Measurements from ENCODE around the gene PTGES3. TPM values are rescaled to one million over a fixed set of nuclear protein-coding genes. Genes with fewer than 3 reads are reported as not detected.

Gene PTGES3
- total RNA-seq, 2 experiments from 2014 or later: 240 to 241 TPM

Other genes starting within 250 kb of the PTGES3 start
- 10 to 100 TPM; 44.1 to 45.6 TPM for gene TIMELESS, start 238.9 kb downstream of the PTGES3 start, total RNA-seq
- not detected for gene MIP, start 233.6 kb downstream of the PTGES3 start, total RNA-seq
- 1 to 10 TPM; 2.9 to 3.1 TPM for gene SPRYD4, start 219.7 kb downstream of the PTGES3 start, total RNA-seq
- 1 to 10 TPM in 1 of 2 experiments, under 1 TPM in 1; 0.33 to 1.3 TPM for gene GLS2, start 200.1 kb downstream of the PTGES3 start, total RNA-seq
- 1 to 10 TPM; 3.8 to 4.3 TPM for gene RBMS2, start 166.5 kb downstream of the PTGES3 start, total RNA-seq
- gene BAZ2A, start 58.0 kb downstream of the PTGES3 start, total RNA-seq: 100 to 1,000 TPM; 121 to 126 TPM
- gene ATP5F1B, start 42.3 kb downstream of the PTGES3 start, total RNA-seq: 100 to 1,000 TPM; 529 to 549 TPM
- 100 to 1,000 TPM; 826 to 860 TPM for gene NACA, start 37.0 kb upstream of the PTGES3 start, total RNA-seq
- 10 to 100 TPM; 45.0 to 46.2 TPM for gene PRIM1, start 64.0 kb upstream of the PTGES3 start, total RNA-seq
- gene HSD17B6, start 75.0 kb upstream of the PTGES3 start, total RNA-seq: 1 to 10 TPM; 2.0 to 2.2 TPM
- gene SDR9C7, start 246.1 kb upstream of the PTGES3 start, total RNA-seq: not detected

Data from activated CD4-positive, alpha-beta memory T cell treated with anti-CD3 and anti-CD28 coated beads, Interleukin-2, amount 10 ng/mL, durations not matched to agents 7 days and 5 days (primary cell).